OCI-LY7 (cell line): ENCODE data around the gene SPACA7. TPM values are rescaled to one million over a fixed set of nuclear protein-coding genes. Genes with fewer than 3 reads are reported as not detected.
A peak's percentile ranks its signal among the peaks of the same experiment; 100 is the strongest.

Source experiments
- BruUV-seq: library from RNA; stranded (reverse); fragments of 400-500 nt; replicated peaks from 2 replicates; lab custom pipeline; 2021; lab: Mats Ljungman, UMichigan
- CTCF ChIA-PET: fragments of 300-600 bp; sonication (Branson Sonifier 250); formaldehyde crosslinking; loops from one replicate; lab custom pipeline; 2022; ENCODE audit warnings: antibody characterized with exemption; ENCODE audit not compliant: unreplicated experiment; lab: Charles Lee
- POLR2A ChIA-PET: fragments of 300-600 bp; sonication (Branson Sonifier 250); formaldehyde crosslinking; loops from one replicate; lab custom pipeline; 2022; ENCODE audit warnings: antibody characterized with exemption; lab: Charles Lee
- DNase-seq: peaks from one replicate; pipeline ENCODE4 v3.0.0-alpha.2; 2015; ENCODE audit warnings: low spot score
- H2AFZ ChIP-seq: fragments of 200-600 bp; sonication (generic), shearing (Covaris generic); 2 replicates; pipeline ENCODE4 v1.6.1; 2014; ENCODE audit warnings: mild to moderate bottlenecking, antibody characterized with exemption, low read length, moderate library complexity
- H3K27ac ChIP-seq: fragments of 200-600 bp; sonication (generic); 2 replicates; pipeline ENCODE4 v1.5.1; 2014; ENCODE audit warnings: mixed run types, low read depth, mild to moderate bottlenecking, moderate library complexity, low read length, inconsistent platforms; ENCODE audit not compliant: poor library complexity, severe bottlenecking
- H3K36me3 ChIP-seq: fragments of 200-600 bp; sonication (generic); 2 replicates; pipeline ENCODE4 v1.6.1; 2014; ENCODE audit warnings: mild to moderate bottlenecking, antibody characterized with exemption, low read length, moderate library complexity, mixed read lengths; ENCODE audit not compliant: insufficient read depth
- H3K4me1 ChIP-seq: fragments of 200-600 bp; sonication (generic); 2 replicates; pipeline ENCODE4 v1.5.1; 2014; ENCODE audit warnings: mild to moderate bottlenecking, low read length; ENCODE audit not compliant: insufficient read depth, poor library complexity, severe bottlenecking
- H3K4me2 ChIP-seq: fragments of 200-600 bp; sonication (generic); 2 replicates; pipeline ENCODE4 v1.6.1; 2014; ENCODE audit warnings: mild to moderate bottlenecking, low read length
- H3K4me3 ChIP-seq: fragments of 200-600 bp; sonication (generic); 2 replicates; pipeline ENCODE4 v1.5.1; 2014; ENCODE audit warnings: mild to moderate bottlenecking, low read depth, low read length; ENCODE audit not compliant: poor library complexity, severe bottlenecking
- H3K79me2 ChIP-seq: fragments of 200-600 bp; sonication (generic); 2 replicates; pipeline ENCODE4 v1.6.1; 2016; ENCODE audit warnings: low read depth, mild to moderate bottlenecking, low read length, moderate library complexity, mixed read lengths; ENCODE audit not compliant: insufficient read depth
- H3K9me2 ChIP-seq: fragments of 200-600 bp; sonication (generic); 2 replicates; pipeline ENCODE4 v1.6.1; 2016; ENCODE audit warnings: mild to moderate bottlenecking, low read length, mixed read lengths; ENCODE audit not compliant: insufficient read depth
- H3K9me3 ChIP-seq: fragments of 200-600 bp; sonication (generic); 2 replicates; pipeline ENCODE4 v1.6.1; 2014; ENCODE audit warnings: mild to moderate bottlenecking, mixed run types, low read length, mixed read lengths
- H4K20me1 ChIP-seq: fragments of 200-600 bp; sonication (generic); 2 replicates; pipeline ENCODE4 v1.6.1; 2014; ENCODE audit warnings: mild to moderate bottlenecking, antibody characterized with exemption, low read length, moderate library complexity, mixed read lengths; ENCODE audit not compliant: insufficient read depth
- CTCF ChIP-seq: fragments of 200-600 bp; sonication (generic); conservative IDR thresholded peaks from 2 replicates; pipeline ENCODE4 v1.5.1; 2014; ENCODE audit warnings: mild to moderate bottlenecking, antibody characterized with exemption, low read length, moderate library complexity, mixed read lengths
- EZH2phosphoT487 ChIP-seq: fragments of 200-600 bp; sonication (generic); IDR thresholded peaks from 2 replicates; pipeline ENCODE4 v1.6.1; 2018; ENCODE audit warnings: low read depth, borderline replicate concordance, mild to moderate bottlenecking, mixed run types, antibody characterized with exemption, low read length, moderate library complexity, mixed read lengths
- intact Hi-C: fragments of 100-400 bp; cut with micrococcal nuclease; formaldehyde crosslinking; loops from one replicate; pipeline ENCODE4 v1.10.0; 2022; ENCODE audit not compliant: unreplicated experiment
- total RNA-seq, 2 experiments: library from RNA; depleted of rRNA in 1 of 2; stranded (reverse); fragments of >200 nt in 1 of 2; shearing (Covaris generic) in 1 of 2; gene quantifications; 2 replicates each; pipeline ENCODE4 v1.2.3, GENCODE V29; 2014 to 2022

SPACA7 gene
- total RNA-seq, 2 experiments from 2014 or later: not detected

- intact Hi-C loops: no loop called here
- H3K79me2 ChIP-seq: no peaks in the 10 kb centered on the region
- ChIA-PET CTCF (no interaction called here), POLR2A (no interaction called here)
- TF ChIP-seq EZH2phosphoT487: no peak
- TF ChIP-seq CTCF: no peak
- no TSS peak for BruUV-seq
- no peaks in the 10 kb centered on the region for H3K4me1 ChIP-seq
- H3K36me3 ChIP-seq: no peaks in the 10 kb centered on the region
- no peak overlapping the region for H2AFZ ChIP-seq
- DNase-seq: peak; percentile 0
- H3K9me2 ChIP-seq: no peaks in the 10 kb centered on the region
- H3K9me3 ChIP-seq: no peaks in the 10 kb centered on the region
- H3K4me3 ChIP-seq: no peak overlapping the region
- H3K27ac ChIP-seq: no peak overlapping the region
- no peak overlapping the region for H3K4me2 ChIP-seq
- H4K20me1 ChIP-seq: no peaks in the 10 kb centered on the region
Observed at GRCh38 chr13:112443191-112443994, 67.2 kb downstream of the SPACA7 start.

DNA sequence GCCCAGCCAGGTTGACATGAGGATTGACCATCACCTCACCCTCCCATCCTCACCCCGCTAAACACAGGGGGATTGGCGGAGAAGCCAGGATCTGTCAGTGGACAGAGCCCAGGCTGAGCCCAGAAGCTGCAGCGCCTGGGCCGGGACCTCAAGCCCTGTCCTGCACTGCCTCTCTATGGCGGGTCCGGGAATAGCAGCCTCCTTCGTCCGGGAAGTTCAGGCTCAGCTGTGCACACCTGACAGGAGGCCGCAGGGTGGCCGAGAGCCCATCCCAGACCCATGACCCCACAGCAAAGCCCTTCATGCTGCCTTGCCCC, 67.8 kb downstream of the SPACA7 start:
- ChIA-PET CTCF (no interaction called here), POLR2A (no interaction called here)
- peak; percentile 25 for DNase-seq
- no peak overlapping the region for H3K4me2 ChIP-seq
- no peaks in the 10 kb centered on the region for H3K79me2 ChIP-seq
- no peak overlapping the region for H3K27ac ChIP-seq
- no TSS peak for BruUV-seq
- intact Hi-C loops: loop anchor here (1.0 kb wide), 1 partner anchor 162 kb away; no protein-coding TSS in a partner anchor
- H3K4me1 ChIP-seq: no peaks in the 10 kb centered on the region
- no peaks in the 10 kb centered on the region for H3K9me2 ChIP-seq
- H2AFZ ChIP-seq: no peak overlapping the region
- H3K4me3 ChIP-seq: no peak overlapping the region
- H3K9me3 ChIP-seq: no peaks in the 10 kb centered on the region
- TF ChIP-seq EZH2phosphoT487 (no peak), CTCF (peak; percentile 74)
- no peaks in the 10 kb centered on the region for H4K20me1 ChIP-seq
- no peaks in the 10 kb centered on the region for H3K36me3 ChIP-seq
